Heart left ventricle (tissue), 13 donors: ENCODE measurements around the gene WASL.

Experiments
- POLR2A ChIP-seq, 2 donors: fragments of 450-650 bp; IDR thresholded peaks; one replicate each; pipeline ENCODE4 v1.6.1; 2017; ENCODE audit warnings: antibody characterized with exemption in 2 of 2, mild to moderate bottlenecking in 2 of 2, moderate library complexity in 2 of 2
- TF ChIP-seq, protein P1 (sequence below), 12 donors: fragments of 200-600 bp; sonication (generic) in 4 of 12; IDR thresholded peaks; one replicate each; pipeline versions ENCODE4 v1.5.0 to v1.8.0; 2018 to 2022; ENCODE audit warnings: antibody characterized with exemption in 12 of 12, mild to moderate bottlenecking in 5 of 12
- donor health status: ischemic (EF 13 %, LVEDD 7.1; RV severe dilation, severe dysfunction).
- donor health status: DM: no; HTN: yes; CAD: no.
- donor health status: DM: no; HTN: no; CAD: no.
- donor health status: ischemic (EF 25% LVEDD 6.9; RV normal size, moderate dysfunction).
- donor health status: ischemic (EF 25% LVEDD 5.7; RV mildly dilated, moderate dysfunction).
- donor health status: ischemic (EF 35%, LVEDD 5.7; RV mildly dilated, moderate dysfunction).
- donor health status: nonischemic (EF 11% LVEDD 7.7; RV severe dilation, severe dysfunction).
- donor health status: DM: yes; HTN: yes; CAD: no.
- donor health status: PGD.
- donor health status: ischemic (EF 29% LVEDD 5.4; RV normal size, mild dysfunction).
- donor health status: nonischemic (EF 23%, LVEDD 6.1; RV moderate dilation, normal function).

DNA sequence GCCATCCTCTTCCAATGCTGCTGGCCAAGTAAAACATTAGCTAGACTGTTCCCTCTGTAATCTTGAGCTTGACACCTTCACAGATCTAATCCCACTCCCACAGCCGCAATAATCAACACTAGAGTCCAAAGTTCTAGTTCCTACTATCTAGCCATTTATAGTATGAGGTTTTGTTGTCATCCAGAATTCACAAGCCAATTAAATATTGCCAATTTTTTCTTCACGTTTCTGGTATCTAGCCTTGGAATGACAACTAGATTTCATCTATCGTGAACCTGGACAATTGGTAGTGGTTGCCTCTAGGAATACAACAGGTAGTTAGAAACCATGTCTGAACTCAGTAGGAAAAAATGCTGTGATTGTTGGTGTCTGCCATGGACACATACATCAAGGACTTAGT is 10.4 kb downstream of the WASL start:
- no peak for TF ChIP-seq POLR2A (IDR thresholded peaks at IDR 0.05)
- TF ChIP-seq, protein P1, sequence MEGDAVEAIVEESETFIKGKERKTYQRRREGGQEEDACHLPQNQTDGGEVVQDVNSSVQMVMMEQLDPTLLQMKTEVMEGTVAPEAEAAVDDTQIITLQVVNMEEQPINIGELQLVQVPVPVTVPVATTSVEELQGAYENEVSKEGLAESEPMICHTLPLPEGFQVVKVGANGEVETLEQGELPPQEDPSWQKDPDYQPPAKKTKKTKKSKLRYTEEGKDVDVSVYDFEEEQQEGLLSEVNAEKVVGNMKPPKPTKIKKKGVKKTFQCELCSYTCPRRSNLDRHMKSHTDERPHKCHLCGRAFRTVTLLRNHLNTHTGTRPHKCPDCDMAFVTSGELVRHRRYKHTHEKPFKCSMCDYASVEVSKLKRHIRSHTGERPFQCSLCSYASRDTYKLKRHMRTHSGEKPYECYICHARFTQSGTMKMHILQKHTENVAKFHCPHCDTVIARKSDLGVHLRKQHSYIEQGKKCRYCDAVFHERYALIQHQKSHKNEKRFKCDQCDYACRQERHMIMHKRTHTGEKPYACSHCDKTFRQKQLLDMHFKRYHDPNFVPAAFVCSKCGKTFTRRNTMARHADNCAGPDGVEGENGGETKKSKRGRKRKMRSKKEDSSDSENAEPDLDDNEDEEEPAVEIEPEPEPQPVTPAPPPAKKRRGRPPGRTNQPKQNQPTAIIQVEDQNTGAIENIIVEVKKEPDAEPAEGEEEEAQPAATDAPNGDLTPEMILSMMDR (IDR thresholded peaks at IDR 0.05) = no peak
